HG03460 (cell line): ENCODE results near the gene PNMA3.
"Not testable (repeated sequence)": the region's sequence is repeated elsewhere in the genome, so short reads cannot be mapped to it uniquely, and the experiment has no call there.

ENCODE experiments used
- ATAC-seq: cut with Tn5 transposase; IDR thresholded peaks from one replicate; pipeline ENCODE4 v1.9.1; 2021; ENCODE audit not compliant: unreplicated experiment

PNMA3 gene

DNA sequence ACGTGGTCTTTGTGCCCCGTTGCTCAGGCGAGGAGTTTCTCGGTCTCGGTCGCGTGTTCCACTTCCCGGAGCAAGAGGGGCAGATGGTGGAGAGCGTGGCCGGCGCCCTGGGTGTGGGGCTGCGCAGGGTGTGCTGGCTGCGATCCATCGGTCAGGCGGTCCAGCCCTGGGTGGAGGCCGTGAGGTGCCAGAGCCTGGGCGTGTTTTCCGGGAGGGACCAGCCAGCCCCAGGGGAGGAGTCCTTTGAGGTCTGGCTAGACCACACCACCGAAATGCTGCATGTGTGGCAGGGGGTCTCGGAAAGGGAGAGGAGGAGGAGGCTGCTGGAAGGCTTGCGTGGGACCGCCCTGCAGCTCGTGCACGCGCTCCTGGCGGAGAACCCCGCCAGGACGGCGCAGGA is 17.1 kb downstream of the PNMA3 start:
- ATAC-seq, result not testable (repeated sequence)

DNA sequence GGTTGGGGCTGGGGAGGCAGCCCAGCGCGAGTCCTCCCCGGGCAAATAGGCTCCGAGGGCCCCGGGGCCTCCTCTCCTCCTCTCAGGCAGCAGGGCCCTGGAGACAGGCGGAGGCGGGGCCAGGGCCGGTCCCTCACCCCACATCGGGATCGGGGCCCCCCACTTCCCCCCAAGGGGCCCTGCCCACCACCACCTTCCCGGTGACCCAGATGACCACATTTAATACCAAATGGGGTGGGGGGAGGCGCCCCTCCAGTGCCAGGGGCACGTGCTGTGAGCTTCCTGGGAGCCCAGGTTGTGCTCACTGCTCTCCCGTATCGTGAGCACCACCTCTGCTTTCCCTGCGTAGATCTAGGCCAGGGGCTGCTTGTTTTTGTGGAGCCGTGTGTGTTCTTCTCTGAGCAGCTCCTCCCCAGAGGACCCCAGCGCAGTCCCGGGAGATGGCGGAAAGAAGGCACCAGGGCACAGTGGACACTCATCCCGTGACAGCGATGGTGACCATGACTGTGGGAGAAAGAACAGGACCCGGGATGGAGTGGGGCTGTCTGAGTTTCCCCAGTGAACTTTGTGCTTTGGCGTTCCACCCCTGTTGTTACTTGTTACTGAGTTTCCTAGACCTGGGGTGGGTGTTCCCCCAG is 18.1 kb downstream of the PNMA3 start:
- no peak for ATAC-seq

DNA sequence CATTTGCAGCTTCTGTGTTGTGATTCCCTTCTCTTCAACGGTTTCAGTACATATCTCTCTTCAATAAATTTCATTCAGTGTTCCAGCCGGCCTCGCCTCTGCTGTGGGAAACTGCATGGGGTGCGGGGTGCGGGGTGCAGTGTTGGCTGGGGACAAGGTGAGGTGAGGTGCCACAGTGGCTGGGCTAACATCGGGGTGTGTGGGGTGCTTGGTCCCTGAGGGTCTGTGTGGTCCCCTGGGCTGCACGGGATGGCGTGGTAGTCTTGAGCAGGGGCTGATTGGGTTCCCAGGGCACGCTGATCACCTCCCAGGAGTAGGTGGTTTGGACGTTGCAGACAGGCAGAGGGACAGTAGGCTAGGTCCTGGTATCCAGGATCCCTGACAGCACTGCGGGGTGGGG is 18.7 kb downstream of the PNMA3 start:
- no peak for ATAC-seq

DNA sequence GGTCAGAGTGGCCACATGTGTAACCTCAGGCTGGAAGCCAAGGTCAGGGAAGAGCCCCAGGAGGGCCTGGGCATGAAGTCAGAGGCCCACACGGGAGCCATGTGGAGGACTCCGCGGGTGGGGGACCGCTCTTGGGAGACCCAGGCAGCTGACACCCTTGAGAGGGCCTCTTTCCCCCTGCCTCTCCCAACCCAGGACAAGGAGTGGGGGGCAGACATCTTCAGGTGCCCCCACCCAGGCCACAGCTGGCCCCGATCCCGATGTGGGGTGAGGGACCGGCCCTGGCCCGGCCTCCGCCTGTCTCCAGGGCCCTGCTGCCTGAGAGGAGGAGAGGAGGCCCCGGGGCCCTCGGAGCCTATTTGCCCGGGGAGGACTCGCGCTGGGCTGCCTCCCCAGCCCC is 19.1 kb downstream of the PNMA3 start:
- ATAC-seq, result no peak

DNA sequence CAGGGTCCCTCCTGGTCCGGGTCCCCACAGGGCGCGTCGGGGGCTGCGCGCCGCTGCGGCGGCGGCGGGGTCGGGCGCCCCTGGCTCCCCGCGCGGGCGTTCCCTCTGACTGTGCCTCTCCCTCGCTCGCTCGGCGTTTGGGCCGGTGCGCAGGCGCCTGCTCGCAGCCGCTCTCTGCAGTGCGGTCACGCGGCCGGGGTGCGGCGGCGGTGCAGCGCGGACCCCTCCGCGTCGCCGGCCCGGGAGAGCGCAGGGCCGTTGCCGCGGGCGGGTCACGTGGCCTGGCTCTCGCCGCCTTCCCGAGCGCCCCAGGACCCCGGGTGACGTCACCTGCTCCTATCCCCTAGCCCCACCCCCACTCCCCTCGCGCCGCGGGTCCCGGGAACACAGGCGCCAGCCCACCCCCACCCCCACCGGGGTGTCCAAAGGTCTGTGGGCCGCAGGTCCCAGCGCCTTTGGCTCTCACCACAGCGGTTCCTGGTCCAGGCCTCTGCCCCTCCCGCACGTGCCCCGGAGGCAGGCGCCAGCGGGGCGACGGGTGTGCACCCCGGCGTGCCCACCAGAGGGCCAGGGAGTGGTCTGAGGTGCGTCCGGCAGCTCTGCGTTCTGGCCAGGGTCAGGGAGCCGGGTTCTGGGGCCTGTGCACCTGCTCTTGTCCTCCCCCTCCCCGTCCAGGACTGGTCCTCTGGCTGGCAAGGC is 21.3 kb downstream of the PNMA3 start:
- peak; percentile 62 for ATAC-seq

DNA sequence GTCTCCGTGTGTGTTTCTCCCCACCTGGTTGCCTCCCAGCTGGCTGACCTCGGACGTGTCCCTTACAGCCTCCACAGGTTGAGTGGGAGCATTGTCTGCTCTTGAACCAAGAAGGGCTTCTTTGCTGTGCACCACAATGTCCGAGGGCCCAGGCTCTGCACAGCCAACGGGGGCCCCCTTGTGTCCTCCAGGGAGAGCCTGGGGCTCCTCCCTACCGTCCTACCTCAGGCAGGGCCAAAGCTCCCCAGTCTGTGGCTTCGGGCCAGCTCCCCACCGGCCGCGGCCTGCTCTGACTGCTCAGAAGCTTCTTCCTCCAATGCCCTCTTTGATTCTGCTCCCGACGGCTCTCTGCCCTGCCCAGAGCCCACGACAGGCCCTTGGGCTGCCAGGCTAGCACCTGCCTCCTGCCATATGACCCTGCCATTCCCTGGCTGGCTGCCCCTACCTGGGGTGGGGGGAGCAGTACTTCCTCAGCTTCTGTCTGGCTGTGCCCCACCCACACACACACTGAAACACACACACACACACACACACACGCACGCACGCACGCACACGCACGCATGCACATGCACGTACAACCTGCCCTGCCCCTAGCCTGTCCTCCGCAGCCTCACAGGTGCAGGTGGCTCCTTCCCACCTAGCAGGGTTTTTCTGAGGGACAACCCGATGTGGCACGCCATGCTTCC is 27.1 kb downstream of the PNMA3 start:
- ATAC-seq, result not testable (repeated sequence)

DNA sequence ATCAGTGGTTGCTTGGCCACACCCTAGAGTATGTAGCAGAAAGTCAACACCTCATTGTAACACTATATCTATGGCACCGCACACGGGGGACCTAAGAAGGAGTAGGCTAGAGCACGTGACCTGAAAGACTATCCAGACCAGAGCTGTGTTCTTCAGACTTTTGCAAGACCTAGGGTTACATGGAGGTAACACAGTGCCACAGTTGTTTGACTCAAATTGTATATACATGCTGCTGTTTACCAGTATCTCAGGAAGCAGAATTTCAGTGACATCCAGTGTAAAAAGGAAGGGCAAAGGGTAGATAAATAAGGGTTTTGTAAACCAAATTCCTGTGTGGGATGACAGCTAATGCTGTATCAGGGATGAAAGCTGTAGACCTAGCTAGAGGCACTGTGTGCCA is 46.1 kb downstream of the PNMA3 start:
- ATAC-seq, result no peak

DNA sequence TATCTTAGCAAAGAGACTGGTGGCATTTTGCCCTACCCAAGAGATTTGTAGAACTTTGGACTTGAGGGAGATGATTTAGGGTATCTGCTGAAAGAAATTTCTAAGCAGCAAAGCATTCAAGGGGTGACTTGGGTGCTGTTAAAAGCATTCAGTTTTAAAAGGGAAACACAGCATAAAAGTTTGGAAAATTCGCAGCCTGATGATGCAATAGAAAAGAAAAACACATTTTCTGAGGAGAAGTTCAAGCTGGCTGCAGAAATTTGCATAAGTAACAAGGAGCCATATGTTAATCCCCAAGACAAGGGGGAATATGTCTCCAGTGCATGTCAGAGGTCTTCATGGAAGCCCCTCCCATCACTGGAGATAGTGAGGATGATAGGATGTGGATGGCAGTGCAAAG is 48.7 kb downstream of the PNMA3 start:
- not testable (repeated sequence) for ATAC-seq

DNA sequence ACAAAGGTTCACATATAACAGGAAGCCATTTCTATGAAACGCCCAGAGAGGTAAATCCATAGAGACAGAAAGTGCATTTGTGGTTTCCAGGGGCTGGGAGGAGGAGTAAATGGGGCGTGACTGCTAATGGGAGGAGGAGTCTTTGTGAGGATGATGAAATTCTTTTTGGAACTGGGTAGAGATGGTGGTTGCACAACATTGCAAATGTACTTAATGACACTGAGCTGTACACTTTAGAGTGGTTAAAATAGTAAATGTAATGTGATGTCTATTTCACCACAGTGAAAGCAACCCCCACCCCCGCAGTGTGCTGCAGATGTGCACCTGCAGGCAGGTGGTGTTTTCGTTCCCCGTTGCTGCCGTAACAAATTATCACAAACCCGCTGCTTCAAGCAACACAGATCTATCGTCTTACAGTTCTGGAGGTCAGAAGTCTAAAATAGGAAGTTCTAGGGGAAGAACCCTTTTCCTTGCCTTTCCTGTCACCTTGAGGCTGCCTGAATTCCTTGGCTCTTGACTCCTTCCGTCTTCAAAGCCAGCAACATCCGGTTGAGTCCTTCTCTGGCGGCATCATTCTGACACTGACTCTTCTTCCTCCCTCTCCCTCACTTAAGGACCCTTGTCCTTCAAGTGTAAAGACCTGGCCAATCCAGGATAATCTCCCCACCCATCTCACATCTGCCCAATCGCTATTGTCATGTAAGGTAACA is 50.0 kb downstream of the PNMA3 start:
- not testable (repeated sequence) for ATAC-seq
